ENCODE results near the gene CCDC187. TPM values are rescaled to one million over a fixed set of nuclear protein-coding genes. Genes with fewer than 3 reads are reported as not detected.

The CCDC187 gene
- total and polyA plus RNA-seq, 2 of the 13 experiments (the other 11 are each of a cell fraction or from before 2014, with no cell fraction given), result 0.03 to 0.13 TPM

GRCh38 chr9:136345281-136346156, 41.6 kb upstream of the CCDC187 start (continued):
- peak; percentile 49; the same call in 1 of the 2 replicates for TF ChIP-seq GMEB1 (CRISPR knock-in tag; IDR thresholded peaks at IDR 0.05; ENCODE audit: borderline replicate concordance)
- TF ChIP-seq RCOR2 (CRISPR knock-in tag; IDR thresholded peaks at IDR 0.05), result peak; percentile 35; the same call in 1 of the 2 replicates
- TF ChIP-seq ZMAT5 (CRISPR knock-in tag; IDR thresholded peaks at IDR 0.05; ENCODE audit: borderline replicate concordance, low read depth), result no peak; the same call in 1 of the 2 replicates
- TF ChIP-seq ZNF777 (CRISPR knock-in tag; IDR thresholded peaks at IDR 0.05), result peak; percentile 68; the same call in 1 of the 2 replicates
- peak; percentile 47; the same call in 1 of the 2 replicates for TF ChIP-seq SALL2 (CRISPR knock-in tag; IDR thresholded peaks at IDR 0.05)
- TF ChIP-seq JARID2 (CRISPR knock-in tag; IDR thresholded peaks at IDR 0.05; ENCODE audit: insufficient replicate concordance), result peak; percentile 11
- TF ChIP-seq ZNF382 (CRISPR knock-in tag; IDR thresholded peaks at IDR 0.05; ENCODE audit: borderline replicate concordance), result no peak
- TF ChIP-seq MTA3 (CRISPR knock-in tag; IDR thresholded peaks at IDR 0.05), result no peak
- peak; percentile 54; the same call in 1 of the 2 replicates for TF ChIP-seq TBX2 (CRISPR knock-in tag; IDR thresholded peaks at IDR 0.05; ENCODE audit: borderline replicate concordance)
- TF ChIP-seq TRAFD1 (CRISPR knock-in tag; IDR thresholded peaks at IDR 0.05; ENCODE audit: borderline replicate concordance), result no peak
- TF ChIP-seq ZNF281 (CRISPR knock-in tag; IDR thresholded peaks at IDR 0.05; ENCODE audit: borderline replicate concordance), result no peak
- no peak for TF ChIP-seq FIP1L1 (IDR thresholded peaks at IDR 0.05; ENCODE audit: borderline replicate concordance, insufficient read depth, low read depth, low read length)
- no peak for TF ChIP-seq TRIM22 (IDR thresholded peaks at IDR 0.05)
- no peak for TF ChIP-seq FOXO4 (CRISPR knock-in tag; conservative IDR thresholded peaks at IDR 0.05)
- no peak for TF ChIP-seq IRF1 (CRISPR knock-in tag; IDR thresholded peaks at IDR 0.05; ENCODE audit: low read depth)
- no peak for TF ChIP-seq ZEB1 (IDR thresholded peaks at IDR 0.05; ENCODE audit: insufficient replicate concordance, low read depth)
